SK-N-SH (cell line): ENCODE results near the gene XKR8. TPM values are rescaled to one million over a fixed set of nuclear protein-coding genes. Genes with fewer than 3 reads are reported as not detected.

Experiments
- CTCF ChIA-PET: fragments of 300-600, 350-600 bp; formaldehyde crosslinking; extraction: SDS; loops from one replicate; lab custom pipeline; 2021; lab: Yijun Ruan, JAX
- POLR2A ChIA-PET: fragments of 350-600 bp; sonication (Branson Sonifier 250); formaldehyde crosslinking; extraction: SDS; loops from one replicate; lab custom pipeline; 2020; ENCODE audit warnings: antibody characterized with exemption, inconsistent platforms; lab: Yijun Ruan, JAX
- DNase-seq: peaks from one replicate; pipeline ENCODE4 v3.0.0; 2012
- H2AFZ ChIP-seq: fragments of 200-600 bp; sonication (generic); 2 replicates; pipeline ENCODE4 v1.8.1; 2016; ENCODE audit warnings: antibody characterized with exemption, mild to moderate bottlenecking, low read depth
- H3F3A ChIP-seq: fragments of 200-600 bp; sonication (generic); replicated peaks from 2 replicates; pipeline ENCODE3; 2016; ENCODE audit warnings: antibody characterized with exemption, mild to moderate bottlenecking; ENCODE audit not compliant: insufficient read depth
- H3K27ac ChIP-seq, 2 experiments: fragments of 200-500 bp in 1 of 2; fragments of 200-600 bp in 1 of 2; sonication (Bioruptor generic) in 1 of 2; sonication (generic), shearing (Covaris generic) in 1 of 2; 2 replicates each; pipeline versions ENCODE4 v1.5.1 to v1.6.1; 2014 to 2016; ENCODE audit warnings: low read depth in 2 of 2, inconsistent platforms in 1 of 2, low read length in 1 of 2, mild to moderate bottlenecking in 1 of 2, mixed read lengths in 1 of 2
- H3K27me3 ChIP-seq: fragments of 200-600 bp; sonication (generic), shearing (Covaris generic); 2 replicates; pipeline ENCODE4 v1.6.1; 2016; ENCODE audit warnings: mixed run types; ENCODE audit not compliant: insufficient read depth
- H3K36me3 ChIP-seq, 2 experiments: fragments of 200-500 bp in 1 of 2; fragments of 200-600 bp in 1 of 2; sonication (Bioruptor generic) in 1 of 2; sonication (generic) in 1 of 2; replicated peaks in 1 of 2; 2 replicates each; pipeline versions ENCODE3 to v1.5.1; 2014 to 2016; ENCODE audit warnings: low read length in 1 of 2, mild to moderate bottlenecking in 1 of 2; ENCODE audit not compliant: insufficient read depth in 2 of 2, control insufficient read depth in 1 of 2
- H3K4me1 ChIP-seq, 2 experiments: fragments of 200-500 bp in 1 of 2; fragments of 200-600 bp in 1 of 2; sonication (Bioruptor generic) in 1 of 2; sonication (generic), shearing (Covaris generic) in 1 of 2; 2 replicates each; pipeline versions ENCODE4 v1.5.1 to v1.6.1; 2014 to 2016; ENCODE audit warnings: low read depth in 1 of 2, low read length in 1 of 2, mixed run types in 1 of 2; ENCODE audit not compliant: insufficient read depth in 2 of 2, control insufficient read depth in 1 of 2
- H3K4me2 ChIP-seq: fragments of 200-600 bp; sonication (generic), shearing (Covaris generic); 2 replicates; pipeline ENCODE4 v1.6.1; 2017; ENCODE audit warnings: mixed run types
- H3K4me3 ChIP-seq, 2 experiments: fragments of 200-500 bp in 1 of 2; fragments of 200-600 bp in 1 of 2; sonication (Bioruptor generic) in 1 of 2; sonication (generic), shearing (Covaris generic) in 1 of 2; 2 replicates each; pipeline versions ENCODE4 v1.5.1 to v1.8.1; 2014 to 2016; ENCODE audit warnings: low read depth in 2 of 2, inconsistent platforms in 1 of 2, low read length in 1 of 2, mild to moderate bottlenecking in 1 of 2, mixed read lengths in 1 of 2, moderate library complexity in 1 of 2
- H3K79me2 ChIP-seq: fragments of 200-600 bp; sonication (generic); 2 replicates; pipeline ENCODE4 v1.8.1; 2017; ENCODE audit warnings: mild to moderate bottlenecking; ENCODE audit not compliant: insufficient read depth
- H3K9ac ChIP-seq: fragments of 200-600 bp; sonication (generic); 2 replicates; pipeline ENCODE4 v1.6.1; 2017; ENCODE audit warnings: mixed run types
- H3K9me2 ChIP-seq: fragments of 200-600 bp; sonication (generic); 2 replicates; pipeline ENCODE4 v1.6.1; 2017; ENCODE audit warnings: mixed run types
- H3K9me3 ChIP-seq: fragments of 200-600 bp; sonication (generic); 2 replicates; pipeline ENCODE4 v1.6.1; 2017; ENCODE audit warnings: mixed run types, mild to moderate bottlenecking, moderate library complexity
- H4K20me1 ChIP-seq: fragments of 200-600 bp; sonication (generic); 2 replicates; pipeline ENCODE4 v1.6.1; 2017; ENCODE audit warnings: mild to moderate bottlenecking, mixed run types; ENCODE audit not compliant: insufficient read depth
- CTCF ChIP-seq: fragments of 200-600 bp; sonication (generic); IDR thresholded peaks from 2 replicates; pipeline ENCODE4 v1.6.1; 2017; ENCODE audit warnings: antibody characterized with exemption, mild to moderate bottlenecking, moderate library complexity
- EP300 ChIP-seq, 2 experiments: IDR thresholded peaks; 2 replicates each; pipeline versions ENCODE4 v1.4.0 to v1.6.1; 2012; ENCODE audit warnings: borderline replicate concordance in 1 of 2, low read depth in 1 of 2, low read length in 1 of 2
- EZH2phosphoT487 ChIP-seq: fragments of 200-600 bp; sonication (generic); IDR thresholded peaks from 2 replicates; pipeline ENCODE4 v1.6.1; 2017; ENCODE audit warnings: low read depth, mixed run types, mild to moderate bottlenecking, antibody characterized with exemption, moderate library complexity, borderline replicate concordance
- FOSL2 ChIP-seq: IDR thresholded peaks from 2 replicates; pipeline ENCODE4 v1.4.0; 2012; ENCODE audit warnings: low read depth, mild to moderate bottlenecking, moderate library complexity, borderline replicate concordance
- IRF3 ChIP-seq: fragments of 150-350 bp; IDR thresholded peaks from 2 replicates; pipeline ENCODE4 v1.6.1; 2016; ENCODE audit warnings: mild to moderate bottlenecking, low read depth, low read length
- MEF2A ChIP-seq: IDR thresholded peaks from 2 replicates; pipeline ENCODE4 v1.4.0; 2012; ENCODE audit warnings: low read depth, borderline replicate concordance
- MXI1 ChIP-seq: IDR thresholded peaks from 2 replicates; pipeline ENCODE4 v1.6.1; 2012; ENCODE audit warnings: mild to moderate bottlenecking, low read depth, low read length, improper control_type of control experiment
- NRF1 ChIP-seq: IDR thresholded peaks from 2 replicates; pipeline ENCODE4 v1.6.1; 2012; ENCODE audit warnings: low read depth, mild to moderate bottlenecking, low read length
- POLR2AphosphoS5 ChIP-seq: IDR thresholded peaks from 2 replicates; pipeline ENCODE4 v1.6.1; 2012; ENCODE audit warnings: low read depth, low read length
- RAD21 ChIP-seq: IDR thresholded peaks from 2 replicates; pipeline ENCODE4 v1.6.1; 2012; ENCODE audit warnings: mild to moderate bottlenecking, low read length
- REST ChIP-seq: IDR thresholded peaks from 2 replicates; pipeline ENCODE4 v1.6.1; 2012; ENCODE audit warnings: mild to moderate bottlenecking, low read depth, low read length, moderate library complexity
- SMC3 ChIP-seq: IDR thresholded peaks from 2 replicates; pipeline ENCODE4 v1.6.1; 2012; ENCODE audit warnings: low read depth, low read length, improper control_type of control experiment
- TEAD4 ChIP-seq: IDR thresholded peaks from 2 replicates; pipeline ENCODE4 v1.4.0; 2012; ENCODE audit warnings: mild to moderate bottlenecking, borderline replicate concordance; ENCODE audit not compliant: insufficient read depth
- USF1 ChIP-seq: IDR thresholded peaks from 2 replicates; pipeline ENCODE4 v1.4.0; 2012; ENCODE audit warnings: low read depth, borderline replicate concordance
- USF2 ChIP-seq: fragments of 150-350 bp; IDR thresholded peaks from 2 replicates; pipeline ENCODE4 v1.6.1; 2017; ENCODE audit warnings: antibody characterized with exemption, low read length, low read depth, borderline replicate concordance
- WGBS: methylation state at CpG from one replicate; pipeline ENCODE4 v1.1.6; 2017; ENCODE audit warnings: low lambda C conversion rate; 5-methylcytosine and 5-hydroxymethylcytosine counted together
- polyA plus RNA-seq, 3 experiments: library from polyadenylated mRNA; depleted of rRNA; stranded (reverse); fragments of >200 nt; gene quantifications; 2 replicates each; pipeline ENCODE4 v1.2.3, GENCODE V29; 2012

The XKR8 gene
- polyA plus RNA-seq, 1 of the 3 experiments (the other 2 are of a cell fraction) = 0.02 TPM

GRCh38 chr1:27990920-27991537 lies 31.3 kb downstream of the XKR8 start (continued):
- no peak for TF ChIP-seq USF1

GRCh38 chr1:27992276-27992675 lies 32.5 kb downstream of the XKR8 start:
- Histone ChIP-seq H3K36me3 (peaks cover 66 to 72% of the 10 kb centered on the region in 2 experiments), H3K4me1 (no peaks in the 10 kb centered on the region), H3K27ac (no peak overlapping the region)
- DNase-seq = no peak
- no peak for TF ChIP-seq NRF1
- no peak for TF ChIP-seq MEF2A
- TF ChIP-seq RAD21 = no peak
- TF ChIP-seq CTCF = no peak
- TF ChIP-seq, all 33 proteins: peak for 0
- no peaks in the 10 kb centered on the region for H3K27me3 ChIP-seq
- no peak overlapping the region for H3K4me3 ChIP-seq
- ChIA-PET POLR2A (no interaction called here), CTCF (interaction anchor here (0.9 to 1.6 kb wide), 4 partner anchors 12 to 134 kb away, joined by 3 to 5 read pairs (median 3); no protein-coding TSS in a partner anchor)
- H3K9me2 ChIP-seq = no peaks in the 10 kb centered on the region
- H3K4me2 ChIP-seq = no peak overlapping the region
- no peaks in the 10 kb centered on the region for H3K9me3 ChIP-seq
- no peaks in the 10 kb centered on the region for H4K20me1 ChIP-seq
- no peak overlapping the region for H3K9ac ChIP-seq
- no peaks in the 10 kb centered on the region for H3F3A ChIP-seq
- WGBS = 100% methylated on average over 5 of the region's 6 CpGs
- no peaks in the 10 kb centered on the region for H3K79me2 ChIP-seq
- no peak overlapping the region for H2AFZ ChIP-seq

GRCh38 chr1:27993241-27993640 lies 33.5 kb downstream of the XKR8 start:
- Histone ChIP-seq H3K4me3 (no peak overlapping the region), H3F3A (no peaks in the 10 kb centered on the region), H3K4me2 (no peak overlapping the region), H3K27ac (no peak overlapping the region), H3K9me2 (no peaks in the 10 kb centered on the region), H3K79me2 (no peaks in the 10 kb centered on the region), H3K9me3 (no peaks in the 10 kb centered on the region), H3K27me3 (no peaks in the 10 kb centered on the region), H3K36me3 (peaks cover 73 to 74% of the 10 kb centered on the region in 2 experiments), H2AFZ (no peak overlapping the region), H3K4me1 (no peaks in the 10 kb centered on the region), H4K20me1 (no peaks in the 10 kb centered on the region), H3K9ac (no peak overlapping the region)
- CTCF ChIA-PET = interaction anchor here (0.9 to 1.7 kb wide), 3 partner anchors 13 to 135 kb away, joined by 3 to 5 read pairs (median 3); no protein-coding TSS in a partner anchor
- no peak for DNase-seq
- WGBS = 91% methylated on average over 3 of the region's 3 CpGs
- no peak for TF ChIP-seq TEAD4
- no peak for TF ChIP-seq SMC3
- TF ChIP-seq USF2 = no peak
- TF ChIP-seq NRF1 = no peak
- no peak for TF ChIP-seq IRF3
- no peak for TF ChIP-seq MEF2A
- TF ChIP-seq FOSL2 = no peak
- no peak for TF ChIP-seq REST
- TF ChIP-seq MXI1 = no peak
- TF ChIP-seq EP300 (IDR thresholded peaks at IDR 0.05; ENCODE audit: borderline replicate concordance in 1 of 2, low read depth in 1 of 2, low read length in 1 of 2) = no peak
- TF ChIP-seq EZH2phosphoT487 = no peak
- TF ChIP-seq POLR2AphosphoS5 = no peak
- POLR2A ChIA-PET = no interaction called here
